Activated gamma-delta T cell treated with anti-CD3 and anti-CD28 coated beads, Interleukin-2, amount 50 U/mL, for 16 hours (primary cell): Measurements from ENCODE around the gene TCL1A.
"Not testable (repeated sequence)": the region's sequence is repeated elsewhere in the genome, so short reads cannot be mapped to it uniquely, and the experiment has no call there.

Experiments
- DNase-seq: peaks from one replicate; pipeline ENCODE4 v3.0.0-alpha.2; 2020; ENCODE audit warnings: low read depth

TCL1A gene

DNA sequence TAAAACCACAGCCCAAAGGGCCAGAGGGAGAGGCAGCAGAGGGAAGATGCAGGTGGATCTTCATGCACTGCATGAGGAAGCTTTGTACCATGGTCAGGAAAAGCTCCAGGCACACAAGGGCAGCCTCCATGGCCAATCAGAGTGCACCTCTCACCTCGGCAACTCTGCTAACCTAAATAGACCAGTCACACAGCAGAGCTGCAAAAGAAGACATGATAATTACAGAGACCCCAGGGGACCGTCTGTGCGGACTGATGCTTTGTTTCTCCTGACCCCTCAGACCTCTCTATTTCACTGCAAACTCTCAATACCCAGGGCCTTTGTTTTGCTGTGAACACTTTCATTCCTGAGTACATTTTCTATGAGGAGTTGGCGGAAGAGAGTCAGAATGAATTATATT lies 38.4 kb downstream of the TCL1A start:
- no peak for DNase-seq

- DNase-seq = no peak
Observed at GRCh38 chr14:95674613-95675012, 39.3 kb downstream of the TCL1A start.

- DNase-seq = no peak
Observed at GRCh38 chr14:95668235-95668772, 45.6 kb downstream of the TCL1A start.

DNA sequence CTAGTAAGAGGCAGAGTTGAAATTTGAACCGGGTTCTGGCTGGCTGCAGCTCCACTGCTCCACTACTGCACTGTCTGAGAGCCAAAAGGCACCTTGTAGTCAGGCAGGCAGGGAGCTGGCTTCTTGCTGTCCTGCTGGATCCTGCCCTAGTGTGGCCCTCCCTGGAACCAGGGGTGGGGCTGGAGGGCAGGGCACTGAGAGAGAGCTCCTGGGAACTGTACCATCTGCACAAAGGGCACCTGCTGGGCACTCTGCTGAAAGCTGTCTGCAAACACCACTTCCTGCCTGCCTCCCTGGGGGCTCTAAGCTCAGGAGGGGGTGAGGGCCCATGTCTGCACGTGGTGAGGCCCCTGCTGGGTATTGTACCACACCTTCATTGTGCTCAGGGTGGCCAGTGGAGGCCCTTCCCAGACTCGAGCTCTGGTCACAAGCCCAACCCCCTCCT lies 46.7 kb downstream of the TCL1A start:
- DNase-seq = no peak

DNA sequence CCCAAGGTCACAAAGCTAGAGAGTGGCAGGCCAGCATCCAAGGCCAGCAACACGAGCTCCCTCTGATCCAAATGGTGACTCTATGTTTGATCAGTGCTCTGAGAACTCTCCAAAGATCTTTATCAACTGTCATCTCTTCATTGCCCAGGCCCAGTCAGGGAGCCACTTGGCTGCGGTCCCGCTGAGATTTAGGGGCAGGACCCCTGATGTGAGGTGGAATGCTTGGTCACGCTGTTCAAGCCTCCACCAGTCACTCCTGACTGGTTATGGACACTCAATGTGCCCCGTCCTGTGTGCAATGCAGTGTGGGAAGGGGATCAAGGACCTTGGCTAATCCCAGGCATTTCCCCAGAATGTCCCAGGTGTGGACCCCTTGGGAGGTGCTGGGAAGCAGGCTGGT lies 47.5 kb downstream of the TCL1A start:
- DNase-seq = no peak

GRCh38 chr14:95665530-95665929 lies 48.4 kb downstream of the TCL1A start:
- DNase-seq = not testable (repeated sequence)

GRCh38 chr14:95664546-95664945 lies 49.4 kb downstream of the TCL1A start:
- no peak for DNase-seq

DNA sequence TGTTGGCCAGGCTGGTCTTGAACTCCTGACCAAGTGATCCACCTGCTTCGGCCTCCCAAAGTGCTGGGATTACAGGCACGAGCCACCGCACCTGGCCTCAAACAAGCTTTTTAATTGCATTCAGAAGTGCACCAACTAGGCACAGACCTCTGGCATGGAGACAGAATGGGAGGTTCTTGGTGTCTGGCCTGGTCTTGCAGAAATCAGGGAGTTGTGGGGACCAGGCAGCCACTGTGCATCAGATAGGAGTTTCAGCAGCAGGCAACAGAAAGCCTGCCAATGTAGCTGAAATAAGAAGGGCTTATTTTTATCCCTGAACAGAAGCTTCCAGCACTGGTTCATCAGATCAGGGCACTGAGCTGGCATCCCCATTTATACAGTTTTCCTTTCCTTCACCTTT lies 49.9 kb downstream of the TCL1A start:
- no peak for DNase-seq

GRCh38 chr14:95663226-95663797 lies 50.6 kb downstream of the TCL1A start:
- DNase-seq = no peak

DNA sequence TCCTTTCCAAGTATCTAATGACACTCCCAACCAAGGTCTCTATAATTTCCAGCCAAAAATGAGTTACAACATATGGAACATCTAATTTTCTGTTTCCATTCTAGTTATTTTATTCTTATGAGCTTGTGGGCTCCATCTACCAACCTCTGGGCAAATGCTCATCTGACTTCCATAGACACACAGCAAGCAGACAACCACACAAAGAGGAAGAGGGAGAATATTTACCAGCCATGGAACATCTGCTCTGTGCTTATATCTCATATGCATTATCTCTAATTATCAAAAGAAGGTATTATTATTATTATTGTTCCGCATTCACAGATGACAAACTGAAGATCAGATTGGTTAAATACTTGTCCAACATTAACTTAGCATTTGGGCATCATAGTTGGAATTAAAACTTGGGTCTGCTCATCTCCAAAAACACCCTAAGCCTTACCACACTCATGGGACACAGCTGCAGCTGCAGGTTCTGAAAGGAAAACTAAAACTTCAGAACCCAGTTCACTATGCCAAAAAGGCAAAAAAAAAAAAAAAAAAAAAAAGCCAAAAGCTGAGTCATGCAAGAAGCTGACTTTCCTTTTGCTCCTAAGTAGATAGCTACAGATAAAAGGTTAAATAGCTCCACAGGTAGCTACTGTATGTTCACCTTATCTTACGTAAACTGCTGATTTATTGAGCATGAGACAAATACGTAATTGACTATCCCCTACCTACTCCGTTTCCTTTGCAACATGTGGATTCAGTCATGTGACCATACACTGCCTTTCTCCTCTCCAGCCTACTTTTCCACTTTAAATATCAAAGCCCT lies 51.3 kb downstream of the TCL1A start:
- DNase-seq = no peak

DNA sequence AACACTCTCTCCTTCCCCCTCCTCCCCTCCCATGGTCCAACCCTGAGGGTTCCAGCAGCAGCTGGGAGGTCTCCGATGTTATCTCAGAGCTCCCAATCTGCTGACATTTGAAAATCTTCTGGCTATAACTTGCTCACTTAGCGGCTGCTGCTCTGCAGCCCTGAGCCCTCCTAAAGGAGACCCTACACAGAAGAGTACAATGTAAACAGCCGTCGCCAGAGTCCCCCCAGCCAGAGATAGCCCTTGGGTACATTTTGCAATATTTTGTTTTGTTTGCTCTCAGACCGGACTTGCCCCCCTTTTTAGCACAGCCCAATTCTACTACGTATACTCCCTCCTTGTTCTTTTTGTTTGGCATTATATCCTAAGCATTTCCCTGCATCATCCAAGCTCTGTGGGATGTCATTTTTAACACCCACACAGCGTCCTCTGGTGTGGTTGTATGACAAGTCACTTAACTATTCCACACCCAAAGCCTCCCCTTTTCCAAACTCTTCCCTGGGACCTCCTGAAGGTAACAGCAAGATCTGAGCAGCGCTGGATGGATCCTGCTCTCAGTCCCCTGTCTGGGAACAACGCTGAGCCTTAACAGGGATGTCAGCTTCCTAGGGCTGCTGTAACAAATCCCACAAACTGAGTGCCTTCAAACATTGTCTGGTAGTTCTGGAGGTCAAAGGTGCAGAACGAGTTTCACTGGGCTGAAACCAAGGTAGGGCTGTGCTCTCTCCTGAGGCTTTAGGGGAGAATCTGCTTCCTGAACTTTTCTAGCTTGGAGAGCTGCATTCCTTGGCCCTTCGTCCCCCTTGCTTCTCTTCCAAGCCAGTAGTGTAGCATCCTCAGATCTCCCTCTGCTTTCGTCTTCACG lies 53.0 kb downstream of the TCL1A start:
- no peak for DNase-seq

DNA sequence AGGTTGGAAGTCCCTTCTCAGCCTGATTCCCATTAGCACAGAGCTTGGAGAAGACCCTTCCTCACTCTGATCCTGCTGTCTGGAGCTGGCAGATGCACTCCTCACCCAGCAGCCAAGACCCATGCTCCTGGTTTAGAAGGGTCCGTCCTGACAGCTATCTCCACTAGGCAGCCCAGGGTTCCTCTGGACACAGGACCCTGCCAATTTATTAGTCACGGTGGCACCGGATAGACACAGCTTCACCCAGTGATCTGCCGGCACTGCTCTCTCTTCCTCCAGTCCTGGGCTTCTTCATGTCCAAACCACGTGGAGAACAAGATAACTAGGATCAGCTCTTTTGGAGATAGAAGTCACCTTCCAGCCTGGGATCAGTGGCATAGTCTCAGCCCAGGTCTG lies 53.9 kb downstream of the TCL1A start:
- DNase-seq = no peak
